PFSK-1 (cell line): ENCODE results near the gene HSPB9.

ENCODE experiments used
- FOXP2 ChIP-seq: optimal IDR thresholded peaks from 2 replicates; pipeline ENCODE3; 2011; ENCODE audit warnings: borderline replicate concordance, control low read depth, inconsistent platforms; ENCODE audit not compliant: insufficient read depth; ENCODE audit errors: extremely low read length, extremely low read depth
- POLR2AphosphoS5 ChIP-seq: IDR thresholded peaks from 2 replicates; pipeline ENCODE4 v1.6.1; 2012; ENCODE audit warnings: low read depth, mild to moderate bottlenecking, control low read depth, low read length, moderate library complexity
- REST ChIP-seq, 2 experiments: IDR thresholded peaks; 2 replicates each; pipeline versions ENCODE4 v1.6.1 to v1.8.0; 2011 to 2012; ENCODE audit warnings: low read depth in 2 of 2, low read length in 2 of 2, control low read depth in 1 of 2, inconsistent platforms in 1 of 2, mild to moderate bottlenecking in 1 of 2, moderate library complexity in 1 of 2; ENCODE audit not compliant: insufficient read depth in 1 of 2
- SIN3A ChIP-seq: IDR thresholded peaks from 2 replicates; pipeline ENCODE4 v1.6.1; 2012; ENCODE audit warnings: mild to moderate bottlenecking, low read length, moderate library complexity, borderline replicate concordance; ENCODE audit not compliant: insufficient read depth
- TAF1 ChIP-seq: IDR thresholded peaks from 2 replicates; pipeline ENCODE4 v1.6.1; 2012; ENCODE audit warnings: low read length, control low read depth, borderline replicate concordance; ENCODE audit not compliant: insufficient read depth

HSPB9 gene

GRCh38 chr17:42087736-42088705, 34.6 kb upstream of the HSPB9 start:
- TF ChIP-seq TAF1: no peak
- TF ChIP-seq POLR2AphosphoS5: no peak
- no peak for TF ChIP-seq REST (IDR thresholded peaks at IDR 0.05; ENCODE audit: insufficient read depth in 1 of 2, low read depth in 2 of 2, low read length in 2 of 2)
- no peak for TF ChIP-seq FOXP2
- TF ChIP-seq SIN3A: no peak

- TF ChIP-seq REST (IDR thresholded peaks at IDR 0.05; ENCODE audit: insufficient read depth in 1 of 2, low read depth in 2 of 2, low read length in 2 of 2) (no peak), TAF1 (no peak), POLR2AphosphoS5 (no peak), SIN3A (no peak), FOXP2 (no peak)
Measured at GRCh38 chr17:42088736-42089135, 33.9 kb upstream of the HSPB9 start.

GRCh38 chr17:42090964-42091790, 31.4 kb upstream of the HSPB9 start:
- TF ChIP-seq POLR2AphosphoS5 (no peak), FOXP2 (no peak), TAF1 (no peak), SIN3A (no peak), REST (IDR thresholded peaks at IDR 0.05; ENCODE audit: insufficient read depth in 1 of 2, low read depth in 2 of 2, low read length in 2 of 2) (no peak)

GRCh38 chr17:42092939-42093338, 29.7 kb upstream of the HSPB9 start:
- no peak for TF ChIP-seq SIN3A
- TF ChIP-seq POLR2AphosphoS5: no peak
- no peak for TF ChIP-seq FOXP2
- TF ChIP-seq REST (IDR thresholded peaks at IDR 0.05; ENCODE audit: insufficient read depth in 1 of 2, low read depth in 2 of 2, low read length in 2 of 2): no peak
- no peak for TF ChIP-seq TAF1
